SU-DHL-6 (cell line): ENCODE measurements around the gene TH.

Experiments
- EZH2phosphoT487 ChIP-seq: fragments of 200-600 bp; sonication (generic), shearing (Covaris generic); conservative IDR thresholded peaks from 2 replicates; pipeline ENCODE4 v1.6.1; 2018; ENCODE audit warnings: mild to moderate bottlenecking, antibody characterized with exemption, low read length, moderate library complexity, mixed read lengths
- TF ChIP-seq, protein P1 (sequence below): fragments of 200-600 bp; sonication (generic); IDR thresholded peaks from one replicate; pipeline ENCODE4 v1.5.1; 2017; ENCODE audit warnings: antibody characterized with exemption, mild to moderate bottlenecking, low read length, moderate library complexity; ENCODE audit not compliant: insufficient read depth, poor library complexity, severe bottlenecking

- TF ChIP-seq, protein P1, sequence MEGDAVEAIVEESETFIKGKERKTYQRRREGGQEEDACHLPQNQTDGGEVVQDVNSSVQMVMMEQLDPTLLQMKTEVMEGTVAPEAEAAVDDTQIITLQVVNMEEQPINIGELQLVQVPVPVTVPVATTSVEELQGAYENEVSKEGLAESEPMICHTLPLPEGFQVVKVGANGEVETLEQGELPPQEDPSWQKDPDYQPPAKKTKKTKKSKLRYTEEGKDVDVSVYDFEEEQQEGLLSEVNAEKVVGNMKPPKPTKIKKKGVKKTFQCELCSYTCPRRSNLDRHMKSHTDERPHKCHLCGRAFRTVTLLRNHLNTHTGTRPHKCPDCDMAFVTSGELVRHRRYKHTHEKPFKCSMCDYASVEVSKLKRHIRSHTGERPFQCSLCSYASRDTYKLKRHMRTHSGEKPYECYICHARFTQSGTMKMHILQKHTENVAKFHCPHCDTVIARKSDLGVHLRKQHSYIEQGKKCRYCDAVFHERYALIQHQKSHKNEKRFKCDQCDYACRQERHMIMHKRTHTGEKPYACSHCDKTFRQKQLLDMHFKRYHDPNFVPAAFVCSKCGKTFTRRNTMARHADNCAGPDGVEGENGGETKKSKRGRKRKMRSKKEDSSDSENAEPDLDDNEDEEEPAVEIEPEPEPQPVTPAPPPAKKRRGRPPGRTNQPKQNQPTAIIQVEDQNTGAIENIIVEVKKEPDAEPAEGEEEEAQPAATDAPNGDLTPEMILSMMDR: no peak
- TF ChIP-seq EZH2phosphoT487: no peak
These were observed 49.4 kb upstream of the TH start for GRCh38 chr11:2221024-2221423.
